K562 (cell line): Measurements from ENCODE around the gene GIGYF2. TPM values are rescaled to one million over a fixed set of nuclear protein-coding genes. Genes with fewer than 3 reads are reported as not detected.

ENCODE experiments used
- ATAC-seq: fragments of 200-7000 bp; cut with Tn5 transposase; 3 replicates; pipeline ENCODE4 v1.9.1; 2020; ENCODE audit warnings: moderate library complexity
- BruUV-seq: library from RNA; stranded (reverse); fragments of 400-500 nt; replicated peaks from 2 replicates; lab custom pipeline; 2021; lab: Mats Ljungman, UMichigan
- CTCF ChIA-PET: fragments of 300-600 bp; formaldehyde crosslinking; extraction: SDS; loops from one replicate; lab custom pipeline; 2021; ENCODE audit warnings: low intra/inter-chr PET ratio; lab: Yijun Ruan, JAX
- POLR2A ChIA-PET: fragments of 300-600, 350-650 bp; sonication (Branson Sonifier 250); formaldehyde crosslinking; extraction: SDS; loops from one replicate; lab custom pipeline; 2021; ENCODE audit warnings: antibody characterized with exemption, inconsistent platforms; lab: Yijun Ruan, JAX
- DNase-seq, 4 experiments: peaks; one replicate each; pipeline versions ENCODE4 v3.0.0 to v3.0.0-alpha.2; 2011 to 2018; ENCODE audit warnings: low spot score in 3 of 4, mixed read lengths in 3 of 4; ENCODE audit errors: extremely low read depth in 1 of 4
- FAIRE-seq: peaks from 2 replicates; lab custom pipeline; 2011; peaks lifted over from hg19 to GRCh38; lab: Jason Lieb, UNC
- H2AFZ ChIP-seq: 2 replicates; pipeline ENCODE4 v1.6.0; 2011; ENCODE audit warnings: low read depth, low read length, control low read depth, inconsistent platforms
- H3K27ac ChIP-seq: fragments of 200-600 bp; 3 replicates; pipeline ENCODE4 v1.8.0; 2011; ENCODE audit warnings: low read depth, mild to moderate bottlenecking, control low read depth, inconsistent platforms, low read length, moderate library complexity, mixed read lengths; ENCODE audit errors: extremely low read depth
- H3K27me3 ChIP-seq, 2 experiments: fragments of 300-600 bp in 1 of 2; 2 replicates in 1 of 2; 3 replicates in 1 of 2; pipeline versions ENCODE4 v1.6.0 to v1.8.0; 2011; ENCODE audit warnings: inconsistent platforms in 2 of 2, low read length in 2 of 2, mild to moderate bottlenecking in 1 of 2, mixed read lengths in 1 of 2, moderate library complexity in 1 of 2; ENCODE audit not compliant: control insufficient read depth in 2 of 2, insufficient read depth in 2 of 2
- H3K36me3 ChIP-seq: fragments of 300-600 bp; 3 replicates; pipeline ENCODE4 v1.8.0; 2011; ENCODE audit warnings: mild to moderate bottlenecking, low read length, inconsistent platforms; ENCODE audit not compliant: control insufficient read depth, insufficient read depth
- H3K4me1 ChIP-seq, 2 experiments: fragments of 200-600 bp in 1 of 2; replicated peaks in 1 of 2; 2 replicates in 1 of 2; 3 replicates in 1 of 2; pipeline versions ENCODE4 v1.5.1 to v1.8.0; 2011; ENCODE audit warnings: inconsistent platforms in 2 of 2, low read length in 2 of 2, mild to moderate bottlenecking in 1 of 2, mixed read lengths in 1 of 2, moderate library complexity in 1 of 2; ENCODE audit not compliant: control insufficient read depth in 2 of 2, insufficient read depth in 2 of 2
- H3K4me2 ChIP-seq: 2 replicates; pipeline ENCODE4 v1.6.1; 2011; ENCODE audit warnings: low read length, control low read depth, inconsistent platforms, mixed read lengths; ENCODE audit not compliant: insufficient read depth
- H3K4me3 ChIP-seq: fragments of 200-600 bp; sonication (generic), shearing (Covaris generic); 2 replicates; pipeline ENCODE4 v1.5.1; 2016; ENCODE audit warnings: control low read depth, inconsistent platforms
- H3K79me2 ChIP-seq: fragments of 200-600 bp; 3 replicates; pipeline ENCODE4 v1.8.0; 2011; ENCODE audit warnings: low read length, inconsistent platforms; ENCODE audit not compliant: control insufficient read depth, insufficient read depth
- H3K9ac ChIP-seq, 2 experiments: 2 replicates each; pipeline versions ENCODE4 v1.6.0 to v1.6.1; 2011; ENCODE audit warnings: low read depth in 2 of 2, low read length in 2 of 2, control low read depth in 1 of 2, inconsistent platforms in 1 of 2, mild to moderate bottlenecking in 1 of 2, mixed read lengths in 1 of 2; ENCODE audit not compliant: insufficient read depth in 1 of 2
- H3K9me1 ChIP-seq: one replicate; pipeline ENCODE4 v1.6.0; 2011; ENCODE audit warnings: inconsistent platforms, mild to moderate bottlenecking, low read length, moderate library complexity; ENCODE audit not compliant: control insufficient read depth, insufficient read depth
- H3K9me3 ChIP-seq: replicated peaks from 2 replicates; pipeline ENCODE4 v1.5.1; 2011; ENCODE audit warnings: low read depth, low read length, inconsistent platforms; ENCODE audit not compliant: control insufficient read depth, insufficient read depth
- H4K20me1 ChIP-seq: replicated peaks from 2 replicates; pipeline ENCODE4 v1.6.1; 2011; ENCODE audit warnings: low read length, inconsistent platforms, mixed read lengths; ENCODE audit not compliant: control insufficient read depth, insufficient read depth
- BACH1 ChIP-seq: fragments of 200-800 bp; sonication (Bioruptor generic); IDR thresholded peaks from 2 replicates; pipeline ENCODE4 v1.6.1; 2016; ENCODE audit warnings: missing genetic modification characterization, missing compliant biosample characterization
- COPS2 ChIP-seq: fragments of 450-650 bp; conservative IDR thresholded peaks from 2 replicates; pipeline ENCODE4 v1.6.1; 2016; ENCODE audit warnings: mild to moderate bottlenecking, moderate library complexity
- FUS ChIP-seq: fragments of 200-400 bp; formaldehyde crosslinking; optimal IDR thresholded peaks from 2 replicates; pipeline ENCODE3; 2017; ENCODE audit warnings: low read depth, low read length
- GMEB1 ChIP-seq: fragments of 250-450 bp; sonication (Bioruptor Pico); IDR thresholded peaks from 2 replicates; pipeline ENCODE4 v1.4.0; 2020; ENCODE audit warnings: mild to moderate bottlenecking
- ILF3 ChIP-seq: fragments of 450-650 bp; IDR thresholded peaks from 2 replicates; pipeline ENCODE4 v1.6.1; 2018; ENCODE audit warnings: antibody characterized with exemption, mild to moderate bottlenecking, moderate library complexity, borderline replicate concordance
- KLF16 ChIP-seq: IDR thresholded peaks from 2 replicates; pipeline ENCODE4 v1.6.1; 2016; ENCODE audit warnings: antibody characterized with exemption
- NR4A1 ChIP-seq, 2 experiments: fragments of 250-450 bp in 1 of 2; fragments of 450-650 bp in 1 of 2; sonication (Bioruptor Pico) in 1 of 2; IDR thresholded peaks; 2 replicates each; pipeline versions ENCODE4 v1.4.0 to v1.6.1; 2016 to 2020; ENCODE audit warnings: mild to moderate bottlenecking in 2 of 2, missing compliant biosample characterization in 1 of 2, missing genetic modification characterization in 1 of 2, moderate library complexity in 1 of 2
- PML ChIP-seq: IDR thresholded peaks from 2 replicates; pipeline ENCODE4 v1.6.1; 2012; ENCODE audit warnings: low read length, inconsistent platforms
- POLR2AphosphoS2 ChIP-seq: IDR thresholded peaks from 2 replicates; pipeline ENCODE4 v1.6.1; 2012; ENCODE audit warnings: low read length, improper control_type of control experiment
- RBM22 ChIP-seq: fragments of 200-400 bp; formaldehyde crosslinking; IDR thresholded peaks from 2 replicates; pipeline ENCODE4 v1.6.1; 2018; ENCODE audit warnings: low read length, low read depth; ENCODE audit not compliant: poor library complexity, severe bottlenecking
- RBM34 ChIP-seq: fragments of 200-400 bp; formaldehyde crosslinking; IDR thresholded peaks from 2 replicates; pipeline ENCODE4 v1.6.1; 2018; ENCODE audit warnings: low read length, borderline replicate concordance; ENCODE audit not compliant: insufficient read depth
- SIN3B ChIP-seq: fragments of 450-650 bp; IDR thresholded peaks from 2 replicates; pipeline ENCODE4 v1.6.1; 2017; ENCODE audit warnings: low read depth, mild to moderate bottlenecking, moderate library complexity
- SMAD3 ChIP-seq: fragments of 450-650 bp; formaldehyde crosslinking; conservative IDR thresholded peaks from 2 replicates; pipeline ENCODE4 v1.4.0; 2020; ENCODE audit warnings: mild to moderate bottlenecking
- SMAD4 ChIP-seq: fragments of 250-450 bp; sonication (Bioruptor Pico); conservative IDR thresholded peaks from 2 replicates; pipeline ENCODE4 v1.8.0; 2021; ENCODE audit warnings: inconsistent platforms, mild to moderate bottlenecking, moderate library complexity
- SMARCC2 ChIP-seq: fragments of 450-650 bp; IDR thresholded peaks from 2 replicates; pipeline ENCODE4 v1.6.1; 2017; ENCODE audit warnings: antibody characterized with exemption, moderate library complexity, mild to moderate bottlenecking, low read depth
- ZNF274 ChIP-seq: IDR thresholded peaks from 2 replicates; pipeline ENCODE4 v1.6.1; 2011; ENCODE audit warnings: low read depth, mild to moderate bottlenecking, low read length, moderate library complexity, borderline replicate concordance
- ZNF445 ChIP-seq: fragments of 250-450 bp; sonication (Bioruptor Pico); IDR thresholded peaks from 2 replicates; pipeline ENCODE4 v1.4.0; 2020; ENCODE audit warnings: low read depth, mild to moderate bottlenecking, moderate library complexity
- WGBS: fragments of 100-300 bp; shearing (Covaris generic); methylation state at CpG from one replicate; pipeline ENCODE4 v1.1.6; 2016; ENCODE audit warnings: low coverage, mixed read lengths; ENCODE audit not compliant: insufficient coverage; ENCODE audit errors: missing lambda C conversion rate; 5-methylcytosine and 5-hydroxymethylcytosine counted together
- in situ Hi-C: fragments of 300-500 bp; cut with MboI; formaldehyde crosslinking; loops from 4 replicates; pipeline ENCODE4 v1.15.0; 2018; ENCODE audit warnings: inconsistent platforms, mixed read lengths
- intact Hi-C: fragments of 100-400 bp; cut with micrococcal nuclease; formaldehyde crosslinking; loops from 2 replicates; pipeline ENCODE4 v1.14.2; 2022
- polyA plus RNA-seq, 8 experiments: library from polyadenylated mRNA; depleted of rRNA in 4 of 8; stranded (reverse) in 5 of 8; unstranded in 3 of 8; fragments of >200 nt; fragmentation: Nextera tagmentation in 2 of 8; fragmentation: Illumina TruSeq in 1 of 8; extraction: Ambion mirVana in 2 of 8; extraction: Trizol in 1 of 8; gene quantifications; 2 replicates each; pipeline versions ENCODE4 v1.2.1 to v1.2.3, GENCODE V29; 2011 to 2014; ENCODE audit warnings: inconsistent platforms in 1 of 8, missing spikeins in 1 of 8
- total RNA-seq, 7 experiments: library from RNA; depleted of rRNA in 6 of 7; stranded (reverse); fragments of >200 nt in 6 of 7; fragmentation: Illumina TruSeq in 2 of 7; extraction: Trizol in 2 of 7; gene quantifications; 2 replicates each; pipeline versions ENCODE4 v1.2.1 to v1.2.3, GENCODE V29; 2011 to 2021; ENCODE audit warnings: low replicate concordance in 1 of 7

The GIGYF2 gene
- total and polyA plus RNA-seq, 9 of the 15 experiments (the other 6 are each of a cell fraction or from before 2014, with no cell fraction given): 12.7 to 52.7 (median 34.9) TPM

GRCh38 chr2:232835687-232836208 is 138.6 kb downstream of the GIGYF2 start:
- Histone ChIP-seq H3K4me1 (peaks cover 0 to 23% of the 10 kb centered on the region in 2 experiments; a peak in 4 of 5 replicates), H4K20me1 (no peaks in the 10 kb centered on the region), H3K4me2 (no peak overlapping the region), H3K27me3 (no peaks in the 10 kb centered on the region), H3K4me3 (no peak overlapping the region), H2AFZ (no peak overlapping the region), H3K9me1 (no peaks in the 10 kb centered on the region), H3K9me3 (no peaks in the 10 kb centered on the region), H3K79me2 (peaks cover 5% of the 10 kb centered on the region; the same call in 1 of the 3 replicates), H3K27ac (no peak overlapping the region), H3K36me3 (peaks cover 79% of the 10 kb centered on the region; the same call in 2 of the 3 replicates), H3K9ac (no peak overlapping the region)
- CTCF ChIA-PET: no interaction called here
- in situ Hi-C loops: no loop called here
- BruUV-seq: no TSS peak
- WGBS: 88% methylated on average over 11 of the region's 14 CpGs
- intact Hi-C loops: loop anchor here (5.0 kb wide), 1 partner anchor 228 kb away; no protein-coding TSS in a partner anchor
- TF ChIP-seq ZNF274: no peak
- TF ChIP-seq SIN3B: no peak
- TF ChIP-seq SMAD3 (CRISPR knock-in tag): no peak
- no peak for TF ChIP-seq NR4A1 (CRISPR knock-in tag; IDR thresholded peaks at IDR 0.05)
- TF ChIP-seq NR4A1 (tag; IDR thresholded peaks at IDR 0.05): no peak
- TF ChIP-seq ZNF445 (CRISPR knock-in tag): no peak
- no peak for TF ChIP-seq GMEB1
- no peak for TF ChIP-seq SMAD4 (CRISPR knock-in tag)
- TF ChIP-seq FUS: no peak
- no peak for TF ChIP-seq SMARCC2
- TF ChIP-seq BACH1 (tag): no peak
- TF ChIP-seq COPS2: no peak
- TF ChIP-seq POLR2AphosphoS2: no peak
- no peak for TF ChIP-seq RBM22
- no peak for TF ChIP-seq KLF16
- no peak for TF ChIP-seq PML
- no peak for TF ChIP-seq ILF3
- TF ChIP-seq RBM34: no peak
- POLR2A ChIA-PET: no interaction called here
- ATAC-seq: no peak
- DNase-seq: no peak
- FAIRE-seq: no peak
